GM12874 (cell line): ENCODE results near the gene NBPF3.

ENCODE experiments used
- TF ChIP-seq, protein P1 (sequence below): IDR thresholded peaks from 2 replicates; pipeline ENCODE4 v1.5.1; 2011; ENCODE audit warnings: low read depth, mild to moderate bottlenecking, control low read depth, low read length, moderate library complexity; ENCODE audit not compliant: insufficient read depth

The NBPF3 gene

DNA sequence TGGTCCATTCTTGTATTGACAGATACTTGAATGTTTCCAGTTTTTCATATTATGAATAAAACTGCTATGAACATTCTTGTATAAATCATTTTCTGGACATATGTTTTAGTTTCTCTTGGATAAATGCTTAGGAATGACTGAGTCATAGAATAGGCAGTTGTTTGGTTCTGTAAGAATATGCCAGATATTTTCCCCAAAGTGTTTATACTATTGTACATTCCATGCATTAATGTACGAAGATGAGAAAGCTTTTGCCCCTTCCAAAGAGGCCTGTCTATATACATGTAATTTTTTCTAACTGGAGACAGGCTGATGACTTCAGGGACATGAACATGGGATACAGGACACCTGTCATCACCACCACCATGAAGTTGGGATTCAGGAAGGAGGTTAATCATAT lies 11.3 kb downstream of the NBPF3 start:
- TF ChIP-seq, protein P1, sequence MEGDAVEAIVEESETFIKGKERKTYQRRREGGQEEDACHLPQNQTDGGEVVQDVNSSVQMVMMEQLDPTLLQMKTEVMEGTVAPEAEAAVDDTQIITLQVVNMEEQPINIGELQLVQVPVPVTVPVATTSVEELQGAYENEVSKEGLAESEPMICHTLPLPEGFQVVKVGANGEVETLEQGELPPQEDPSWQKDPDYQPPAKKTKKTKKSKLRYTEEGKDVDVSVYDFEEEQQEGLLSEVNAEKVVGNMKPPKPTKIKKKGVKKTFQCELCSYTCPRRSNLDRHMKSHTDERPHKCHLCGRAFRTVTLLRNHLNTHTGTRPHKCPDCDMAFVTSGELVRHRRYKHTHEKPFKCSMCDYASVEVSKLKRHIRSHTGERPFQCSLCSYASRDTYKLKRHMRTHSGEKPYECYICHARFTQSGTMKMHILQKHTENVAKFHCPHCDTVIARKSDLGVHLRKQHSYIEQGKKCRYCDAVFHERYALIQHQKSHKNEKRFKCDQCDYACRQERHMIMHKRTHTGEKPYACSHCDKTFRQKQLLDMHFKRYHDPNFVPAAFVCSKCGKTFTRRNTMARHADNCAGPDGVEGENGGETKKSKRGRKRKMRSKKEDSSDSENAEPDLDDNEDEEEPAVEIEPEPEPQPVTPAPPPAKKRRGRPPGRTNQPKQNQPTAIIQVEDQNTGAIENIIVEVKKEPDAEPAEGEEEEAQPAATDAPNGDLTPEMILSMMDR, result no peak

DNA sequence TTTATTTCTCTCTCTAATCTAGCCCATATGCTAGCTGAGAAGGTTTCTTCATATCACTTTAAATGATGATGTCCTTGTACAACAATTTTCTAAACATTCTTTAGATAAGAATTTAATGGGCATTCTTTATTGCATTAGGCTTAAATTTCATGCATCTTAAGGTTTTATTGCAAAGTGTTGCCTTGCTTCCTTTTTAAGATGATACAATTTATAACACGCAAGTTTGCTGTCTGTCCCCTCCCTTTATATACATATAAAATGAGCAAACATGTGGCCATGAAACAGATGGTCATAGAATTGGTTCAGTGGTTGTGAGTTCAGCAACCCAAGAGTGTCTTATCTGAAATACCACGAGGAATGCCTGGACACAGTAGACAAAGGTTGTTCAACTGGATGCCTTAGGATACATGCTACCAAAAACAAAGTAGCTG lies 12.1 kb downstream of the NBPF3 start:
- TF ChIP-seq, protein P1, result no peak

- TF ChIP-seq, protein P1, result no peak
Observed at GRCh38 chr1:21457654-21458053, 17.7 kb downstream of the NBPF3 start.

GRCh38 chr1:21468599-21468998 lies 28.7 kb downstream of the NBPF3 start:
- TF ChIP-seq, protein P1, result 0 out of 2 replicates have a peak, but pooled peaks have one; percentile 14

DNA sequence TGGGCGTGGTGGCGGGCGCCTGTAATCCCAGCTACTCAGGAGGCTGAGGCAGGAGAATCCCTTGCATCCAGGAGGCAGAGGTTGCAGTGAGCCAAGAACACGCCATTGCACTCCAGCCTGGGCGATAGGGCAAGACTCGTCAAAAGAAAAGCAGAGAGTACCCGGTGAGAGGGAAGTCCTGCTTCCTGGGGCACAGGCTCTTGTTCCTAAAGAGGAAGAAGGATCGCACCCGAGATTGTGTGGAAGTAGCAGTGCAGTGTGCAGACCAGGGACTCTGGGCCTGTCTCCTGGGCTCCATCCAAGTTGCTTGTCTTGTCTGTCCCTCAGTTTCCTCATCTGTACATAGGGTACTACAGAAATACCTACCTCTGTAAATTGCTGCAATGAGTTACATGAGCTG lies 29.6 kb downstream of the NBPF3 start:
- TF ChIP-seq, protein P1, result no peak

DNA sequence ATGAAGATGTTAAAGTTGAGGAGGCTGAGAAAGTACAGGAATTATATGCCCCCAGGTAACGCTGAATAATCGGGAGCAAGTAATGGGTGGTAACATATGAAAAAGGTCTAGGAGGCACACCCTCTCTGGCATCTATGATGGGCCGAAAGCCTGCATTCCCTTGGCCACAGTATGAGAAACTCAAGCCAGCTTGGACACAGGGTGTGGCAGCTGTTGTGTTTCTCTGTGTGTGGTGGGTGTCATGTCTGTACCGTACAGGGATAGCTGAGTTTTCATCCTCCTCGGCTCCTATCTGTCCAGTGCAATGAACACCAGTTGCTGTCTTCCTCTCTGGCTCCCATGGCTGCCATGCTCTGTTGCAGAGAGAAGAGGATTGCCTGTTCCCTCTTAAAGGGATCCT lies 32.9 kb downstream of the NBPF3 start:
- TF ChIP-seq, protein P1, result no peak

- TF ChIP-seq, protein P1, result no peak
Observed at GRCh38 chr1:21478356-21478755, 38.4 kb downstream of the NBPF3 start.

DNA sequence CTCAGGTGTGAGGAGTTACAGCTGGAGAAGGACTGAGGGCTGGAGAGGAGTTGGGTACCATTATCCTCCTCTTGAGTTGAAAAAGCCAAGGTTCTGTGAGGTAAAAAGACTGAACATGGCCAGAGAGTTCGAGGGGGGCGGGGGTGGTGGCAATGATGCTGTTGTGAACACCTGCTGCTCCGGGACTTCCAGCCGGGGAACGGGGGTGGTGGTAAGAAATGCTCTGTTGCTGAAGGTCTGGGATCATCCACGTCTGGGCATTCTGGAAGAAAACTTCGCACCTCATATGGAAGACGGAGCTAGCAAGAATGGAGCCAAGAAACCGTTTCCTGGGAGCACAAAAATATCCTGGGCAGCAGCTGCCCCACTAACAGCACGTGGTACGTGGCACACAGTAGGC lies 49.2 kb downstream of the NBPF3 start:
- TF ChIP-seq, protein P1, result no peak
